Cardiac muscle cell (in vitro differentiated cells and primary cell): ENCODE results near the gene WFDC1. TPM values are rescaled to one million over a fixed set of nuclear protein-coding genes. Genes with fewer than 3 reads are reported as not detected.

ENCODE experiments used
- DNase-seq, 2 donors: peaks; one replicate each; pipeline versions ENCODE4 v3.0.0 to v3.0.0-alpha.2; 2010 to 2017; ENCODE audit warnings: low read depth in 1 of 2, low spot score in 1 of 2
- H3K27ac ChIP-seq: fragments of 200-600 bp; sonication (generic); 2 replicates; pipeline ENCODE4 v1.5.1; 2016
- H3K27me3 ChIP-seq: fragments of 200-600 bp; sonication (generic); 2 replicates; pipeline ENCODE4 v1.6.0; 2016; ENCODE audit warnings: control low read depth
- H3K36me3 ChIP-seq: fragments of 200-600 bp; sonication (generic); 2 replicates; pipeline ENCODE4 v1.5.1; 2016; ENCODE audit warnings: control low read depth
- H3K4me1 ChIP-seq: fragments of 200-600 bp; sonication (generic); 2 replicates; pipeline ENCODE4 v1.8.1; 2017; ENCODE audit warnings: low read depth, mild to moderate bottlenecking, mixed run types
- H3K4me3 ChIP-seq: fragments of 200-600 bp; sonication (generic); 2 replicates; pipeline ENCODE4 v1.5.1; 2016; ENCODE audit warnings: mild to moderate bottlenecking
- H3K9me3 ChIP-seq: fragments of 200-600 bp; sonication (generic); 2 replicates; pipeline ENCODE4 v1.5.1; 2017; ENCODE audit warnings: low read depth, mild to moderate bottlenecking, control low read depth
- polyA plus RNA-seq: library from polyadenylated mRNA; unstranded; fragments of >200 nt; fragmentation: Nextera tagmentation; extraction: Ambion mirVana; gene quantifications from 2 replicates; pipeline ENCODE4 v1.2.1, GENCODE V29; 2016
- total RNA-seq: library from RNA; depleted of rRNA; stranded (reverse); fragments of >200 nt; gene quantifications from 2 replicates; pipeline ENCODE4 v1.2.3, GENCODE V29; 2016
- TF ChIP-seq, protein P1 (sequence below): IDR thresholded peaks from 2 replicates; pipeline ENCODE4 v1.5.1; 2012; ENCODE audit warnings: low read depth, mild to moderate bottlenecking, low read length

Gene WFDC1
- total RNA-seq = 18.5 and 18.9 TPM in 2 replicates
- 20.1 and 22.2 TPM in 2 replicates for polyA plus RNA-seq

DNA sequence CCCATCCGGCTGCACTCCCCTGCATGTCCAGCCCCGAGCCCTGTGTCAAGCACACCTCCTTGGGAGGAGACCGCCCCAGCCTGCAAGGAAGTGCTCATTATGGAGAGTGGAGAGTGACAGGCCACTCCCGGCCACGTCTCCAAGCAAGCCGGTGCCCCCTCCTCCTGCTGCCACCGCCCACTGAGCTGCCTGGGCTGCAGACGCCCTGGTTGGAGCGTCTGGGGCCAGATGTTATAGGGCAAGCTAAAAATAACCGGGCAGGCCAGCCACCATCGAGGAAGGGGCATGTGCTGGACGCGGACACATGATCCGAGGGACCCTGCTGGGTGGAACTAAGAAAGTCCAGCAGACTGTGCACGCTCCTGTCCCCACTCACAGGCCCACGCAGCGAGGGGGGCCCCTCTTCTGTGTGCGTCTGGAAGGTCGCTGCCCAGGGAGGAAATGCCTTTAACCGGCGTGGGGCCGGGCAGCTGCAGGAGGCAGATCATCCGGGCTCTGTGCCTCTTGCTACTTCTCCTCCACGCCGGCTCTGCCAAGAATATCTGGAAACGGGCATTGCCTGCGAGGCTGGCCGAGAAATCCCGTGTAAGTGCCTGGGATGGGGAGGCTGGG, at the start of gene WFDC1:
Gene WFDC1 (plus strand): TSS at position 348 of the 612 bp plus-strand sequence. CDS start 94 bp downstream, at position 442.
- no peak within 1 kb of the TSS for H3K4me3 ChIP-seq
- TF ChIP-seq, protein P1, sequence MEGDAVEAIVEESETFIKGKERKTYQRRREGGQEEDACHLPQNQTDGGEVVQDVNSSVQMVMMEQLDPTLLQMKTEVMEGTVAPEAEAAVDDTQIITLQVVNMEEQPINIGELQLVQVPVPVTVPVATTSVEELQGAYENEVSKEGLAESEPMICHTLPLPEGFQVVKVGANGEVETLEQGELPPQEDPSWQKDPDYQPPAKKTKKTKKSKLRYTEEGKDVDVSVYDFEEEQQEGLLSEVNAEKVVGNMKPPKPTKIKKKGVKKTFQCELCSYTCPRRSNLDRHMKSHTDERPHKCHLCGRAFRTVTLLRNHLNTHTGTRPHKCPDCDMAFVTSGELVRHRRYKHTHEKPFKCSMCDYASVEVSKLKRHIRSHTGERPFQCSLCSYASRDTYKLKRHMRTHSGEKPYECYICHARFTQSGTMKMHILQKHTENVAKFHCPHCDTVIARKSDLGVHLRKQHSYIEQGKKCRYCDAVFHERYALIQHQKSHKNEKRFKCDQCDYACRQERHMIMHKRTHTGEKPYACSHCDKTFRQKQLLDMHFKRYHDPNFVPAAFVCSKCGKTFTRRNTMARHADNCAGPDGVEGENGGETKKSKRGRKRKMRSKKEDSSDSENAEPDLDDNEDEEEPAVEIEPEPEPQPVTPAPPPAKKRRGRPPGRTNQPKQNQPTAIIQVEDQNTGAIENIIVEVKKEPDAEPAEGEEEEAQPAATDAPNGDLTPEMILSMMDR = no peak
- H3K9me3 ChIP-seq = no peaks in the 10 kb centered on the region
- H3K27me3 ChIP-seq = no peaks in the 10 kb centered on the region
- DNase-seq = peak; percentile 39 to 78
- H3K36me3 ChIP-seq = no peaks in the 10 kb centered on the region
- peaks cover 15% of the 10 kb centered on the region for H3K4me1 ChIP-seq
- H3K27ac ChIP-seq = peak within 1 kb of the TSS; percentile 40

DNA sequence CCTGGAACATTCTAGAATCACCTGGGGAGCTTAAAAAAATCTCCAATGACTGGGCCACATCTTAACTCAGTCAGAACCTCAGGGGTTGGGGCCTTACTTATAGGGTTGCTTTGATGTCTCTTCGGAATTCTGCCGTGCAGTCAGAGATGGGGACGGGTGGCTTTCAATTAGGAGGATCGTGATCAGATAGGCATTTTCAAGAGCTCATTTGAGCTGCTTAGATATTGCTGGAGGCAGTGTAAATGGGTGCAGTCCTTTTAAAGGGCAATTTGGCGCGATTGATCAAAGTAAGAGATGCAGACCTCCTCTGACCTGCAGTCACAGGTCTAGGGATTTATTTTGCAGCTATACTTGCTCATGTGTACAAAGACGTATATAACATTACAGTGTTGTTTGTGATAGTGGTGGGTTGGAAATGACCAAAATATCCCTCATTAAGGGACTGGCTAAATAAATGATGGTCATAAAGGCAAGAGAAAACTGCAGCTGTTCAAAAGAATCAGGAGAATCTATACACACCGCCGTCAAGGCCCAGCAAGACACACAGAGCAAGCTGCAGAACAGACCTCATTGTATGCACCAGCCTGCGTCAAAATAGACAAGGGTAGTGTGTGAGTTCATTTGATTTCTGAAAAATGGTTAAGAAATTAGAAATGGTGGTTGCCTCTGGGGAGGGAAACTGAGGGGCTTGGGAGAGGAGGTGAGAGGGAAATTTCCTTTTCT, 48.6 kb upstream of the WFDC1 start:
- DNase-seq = no peak
- Histone ChIP-seq H3K4me3 (no peak overlapping the region), H3K27me3 (no peaks in the 10 kb centered on the region), H3K4me1 (no peaks in the 10 kb centered on the region), H3K9me3 (no peaks in the 10 kb centered on the region), H3K36me3 (no peaks in the 10 kb centered on the region), H3K27ac (no peak overlapping the region)
- TF ChIP-seq, protein P1 = no peak

DNA sequence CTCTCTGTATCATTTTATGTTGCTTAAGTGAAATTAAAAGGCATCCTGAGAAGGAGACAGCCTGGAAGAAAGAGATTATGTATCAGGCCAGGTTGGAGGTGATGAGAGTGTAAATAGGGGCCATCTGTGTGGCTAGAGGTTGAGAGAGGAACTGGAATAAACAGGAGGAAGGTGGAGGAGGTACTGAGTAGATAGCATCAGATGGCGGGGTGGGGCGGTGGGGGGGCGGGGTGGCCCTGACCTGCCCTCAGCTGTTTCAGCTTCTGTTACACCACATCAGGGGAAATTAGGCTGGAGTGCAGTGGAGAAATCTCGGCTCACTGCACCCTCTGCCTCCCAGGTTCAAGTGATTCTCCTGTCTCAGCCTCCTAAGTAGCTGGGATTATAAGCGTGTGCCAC, 48.0 kb upstream of the WFDC1 start:
- Histone ChIP-seq H3K4me3 (no peak overlapping the region), H3K4me1 (no peaks in the 10 kb centered on the region), H3K9me3 (no peaks in the 10 kb centered on the region), H3K27ac (no peak overlapping the region), H3K36me3 (no peaks in the 10 kb centered on the region), H3K27me3 (no peaks in the 10 kb centered on the region)
- no peak for DNase-seq
- TF ChIP-seq, protein P1 = no peak

DNA sequence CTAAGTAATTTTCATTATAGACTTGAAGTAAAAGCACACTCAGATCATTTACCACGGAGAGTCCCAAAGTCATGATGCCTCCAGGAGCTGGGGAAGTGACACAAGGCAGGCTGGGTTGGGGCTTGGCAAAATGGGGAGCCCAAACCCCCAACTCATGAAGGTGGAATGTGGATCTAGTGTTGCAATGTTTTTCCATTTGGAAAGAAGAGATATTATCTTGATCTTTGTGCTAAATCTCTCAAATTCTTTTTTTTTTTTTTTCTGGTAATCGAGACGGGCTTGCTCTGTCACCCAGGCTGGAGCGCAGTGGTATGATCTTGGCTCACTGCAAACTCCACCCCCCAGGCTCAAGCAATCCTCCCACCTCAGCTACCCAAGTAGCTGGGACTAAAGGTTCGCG, 47.3 kb upstream of the WFDC1 start:
- TF ChIP-seq, protein P1 = no peak
- H3K9me3 ChIP-seq = no peaks in the 10 kb centered on the region
- no peak overlapping the region for H3K4me3 ChIP-seq
- no peaks in the 10 kb centered on the region for H3K36me3 ChIP-seq
- H3K27ac ChIP-seq = no peak overlapping the region
- no peaks in the 10 kb centered on the region for H3K27me3 ChIP-seq
- H3K4me1 ChIP-seq = no peaks in the 10 kb centered on the region
- no peak for DNase-seq

DNA sequence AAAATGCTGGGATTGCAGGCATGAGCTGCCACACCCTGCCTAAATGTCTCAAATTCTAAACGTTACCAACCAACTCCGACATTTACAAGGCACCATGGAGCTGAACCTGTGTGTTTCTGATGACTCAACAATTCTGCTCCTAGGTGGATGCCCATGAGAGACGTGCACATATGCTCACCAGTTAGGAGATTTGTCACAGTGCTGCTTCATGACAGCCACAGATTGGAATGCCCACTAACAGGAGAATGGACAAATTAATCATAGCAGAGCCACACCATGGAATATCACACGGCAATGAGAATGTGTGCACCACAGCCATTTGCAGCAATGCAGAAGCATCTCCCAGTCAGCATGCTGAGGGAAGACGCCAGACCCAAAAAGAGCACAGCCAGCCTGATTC, 46.8 kb upstream of the WFDC1 start:
- H3K27ac ChIP-seq = no peak overlapping the region
- TF ChIP-seq, protein P1 = no peak

More for the DNA sequence above, 46.8 kb upstream of the WFDC1 start:
- Histone ChIP-seq H3K4me3 (no peak overlapping the region), H3K27me3 (no peaks in the 10 kb centered on the region), H3K4me1 (no peaks in the 10 kb centered on the region), H3K9me3 (no peaks in the 10 kb centered on the region), H3K36me3 (no peaks in the 10 kb centered on the region)
- DNase-seq = no peak
